ENCODE measurements around the gene MTRR. TPM values are rescaled to one million over a fixed set of nuclear protein-coding genes. Genes with fewer than 3 reads are reported as not detected.

Gene MTRR
- total and polyA plus RNA-seq, 3 experiments from 2014 or later: 36.8 to 50.5 (median 45.5) TPM

DNA sequence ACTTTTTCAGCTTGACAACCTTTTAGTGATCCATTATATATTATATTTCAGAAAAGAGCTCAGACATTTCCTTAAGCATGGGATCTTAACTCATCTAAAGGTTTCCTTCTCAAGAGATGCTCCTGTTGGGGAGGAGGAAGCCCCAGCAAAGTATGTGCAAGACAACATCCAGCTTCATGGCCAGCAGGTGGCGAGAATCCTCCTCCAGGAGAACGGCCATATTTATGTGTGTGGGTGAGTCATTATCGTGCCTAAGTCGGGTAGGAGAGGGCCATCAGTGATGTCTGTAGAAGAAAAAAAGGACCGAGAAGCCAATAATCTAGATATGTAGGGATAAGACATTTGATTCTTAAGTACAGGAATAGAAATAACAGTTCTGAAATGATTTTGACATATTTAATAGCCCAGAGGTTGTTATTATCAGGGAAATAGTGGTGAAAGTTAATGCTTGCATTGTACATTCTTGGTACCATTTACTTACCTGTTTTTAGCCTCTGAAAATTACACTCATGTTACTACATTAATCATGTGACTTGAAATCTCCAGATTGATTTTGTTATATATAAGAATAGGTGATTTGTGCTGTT lies 28.2 kb downstream of the MTRR start:
- CTCF ChIA-PET: no interaction called here
- no peak for DNase-seq
- peaks cover 0 to 2% of the 10 kb centered on the region in 2 donors for H3K27me3 Mint-ChIP-seq

DNA sequence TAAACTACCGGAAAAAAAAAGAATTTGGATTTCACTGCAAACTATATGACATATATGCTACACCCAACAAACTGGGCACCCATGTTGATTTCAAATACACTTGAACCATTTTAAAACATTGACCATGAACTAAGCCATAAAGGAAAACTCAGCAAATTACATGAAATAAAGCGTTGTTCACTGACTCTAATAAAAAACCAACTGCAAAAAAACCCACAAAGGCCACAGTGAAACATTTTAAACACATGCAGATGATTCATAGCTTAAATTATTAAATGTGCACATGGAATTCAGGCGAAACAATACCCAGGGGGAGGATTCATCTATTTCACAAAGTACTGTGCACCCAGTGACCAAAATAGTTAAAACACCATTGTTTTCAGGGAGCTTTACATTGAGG lies 33.3 kb downstream of the MTRR start:
- Histone ChIP-seq H3K4me1 (ENCODE audit: insufficient read depth, low read length) (no peaks in the 10 kb centered on the region), H3K27ac (ENCODE audit: low read depth, low read length) (no peak overlapping the region), H3K36me3 (ENCODE audit: insufficient read depth, low read length) (peaks cover 26% of the 10 kb centered on the region), H3K9me3 (ENCODE audit: low read length) (no peaks in the 10 kb centered on the region), H3K4me3 (ENCODE audit: low read length) (no peak overlapping the region), H3K27me3 (ENCODE audit: insufficient read depth, low read length, poor library complexity, severe bottlenecking) (no peaks in the 10 kb centered on the region)
- Mint-ChIP-seq H3K36me3 (peaks cover 38 to 87% (median 49%) of the 10 kb centered on the region in 3 donors), H3K9me3 (peaks cover 0 to 4% (median 4%) of the 10 kb centered on the region in 5 donors), H3K4me3 (no peak overlapping the region), H3K4me1 (peaks cover 0 to 2% (median 0%) of the 10 kb centered on the region in 3 donors), H3K27me3 (no peaks in the 10 kb centered on the region), H3K27ac (no peak overlapping the region)
- ChIA-PET CTCF (interaction anchor here (2.2 kb wide), 1 partner anchor 15 kb away, joined by 10 read pairs; no protein-coding TSS in a partner anchor), POLR2A (no interaction called here)
- DNase-seq: no peak

More for the DNA sequence above, 28.2 kb downstream of the MTRR start:
- H3K4me1 ChIP-seq (ENCODE audit: insufficient read depth, low read length): no peaks in the 10 kb centered on the region
- no peak overlapping the region for H3K27ac ChIP-seq (ENCODE audit: low read depth, low read length)
- peaks cover 65% of the 10 kb centered on the region for H3K36me3 ChIP-seq (ENCODE audit: insufficient read depth, low read length)
- H3K36me3 Mint-ChIP-seq: peaks cover 30 to 93% (median 42%) of the 10 kb centered on the region in 3 donors
- no peak overlapping the region for H3K4me3 ChIP-seq (ENCODE audit: low read length)
- H3K9me3 ChIP-seq (ENCODE audit: low read length): no peaks in the 10 kb centered on the region
- no peak overlapping the region for H3K4me3 Mint-ChIP-seq
- no peaks in the 10 kb centered on the region for H3K4me1 Mint-ChIP-seq
- H3K27ac Mint-ChIP-seq: peak overlapping the region in 5 of 8 donors; percentile 10 to 62 (median 52)
- H3K27me3 ChIP-seq (ENCODE audit: insufficient read depth, low read length, poor library complexity, severe bottlenecking): no peaks in the 10 kb centered on the region
- H3K9me3 Mint-ChIP-seq: no peaks in the 10 kb centered on the region
- POLR2A ChIA-PET: interaction anchor here (0.6 kb wide), 1 partner anchor 20 kb away, joined by 3 read pairs; no protein-coding TSS in a partner anchor

DNA sequence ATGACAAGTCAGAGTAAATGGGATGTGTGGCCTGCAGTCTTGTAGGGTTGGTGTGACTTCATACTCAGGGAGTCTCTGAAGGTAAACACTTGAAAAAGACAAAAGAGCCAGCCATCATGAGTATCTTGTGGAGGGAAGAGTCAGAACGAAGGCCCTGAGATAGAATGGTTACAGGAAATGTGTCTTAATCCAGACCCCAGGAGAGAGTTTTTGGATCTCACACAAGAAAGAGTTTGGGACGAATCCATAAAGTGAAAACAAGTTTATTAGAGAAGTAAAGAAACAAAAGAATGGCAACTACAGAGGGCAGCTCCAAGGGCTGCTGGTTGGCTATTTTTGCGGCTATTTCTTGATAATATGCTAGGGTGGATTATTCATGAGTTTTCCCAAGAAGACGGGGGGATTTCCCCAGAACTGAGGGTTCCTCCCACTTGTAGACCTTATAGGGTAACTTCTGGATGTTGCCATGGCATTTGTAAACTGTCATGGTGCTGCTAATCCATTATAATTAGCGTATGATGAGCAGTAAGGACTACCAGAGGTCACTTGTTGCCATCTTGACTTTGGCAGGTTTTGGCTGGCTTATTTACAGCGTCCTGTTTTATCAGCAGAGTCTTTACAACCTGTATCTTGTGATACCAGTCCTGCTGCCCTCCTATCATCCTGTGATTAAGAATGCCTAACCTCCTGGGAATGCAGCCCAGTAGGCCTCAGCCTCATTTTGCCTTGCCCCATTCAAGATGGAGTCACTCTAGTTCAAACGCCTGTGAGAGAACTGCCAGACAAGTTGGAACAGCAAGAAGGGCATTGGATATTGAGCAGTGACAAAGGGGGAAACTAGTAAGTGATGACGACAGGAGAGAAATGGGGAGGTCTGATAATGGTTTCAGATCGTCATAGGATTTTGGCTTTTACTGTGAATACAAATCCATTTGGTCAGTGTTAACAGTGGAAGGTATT lies 34.0 kb downstream of the MTRR start:
- H3K4me3 ChIP-seq (ENCODE audit: low read length): no peak overlapping the region
- peaks cover 0 to 2% (median 0%) of the 10 kb centered on the region in 3 donors for H3K4me1 Mint-ChIP-seq
- no peak for DNase-seq
- H3K36me3 Mint-ChIP-seq: peaks cover 37 to 86% (median 56%) of the 10 kb centered on the region in 3 donors
- no peak overlapping the region for H3K27ac ChIP-seq (ENCODE audit: low read depth, low read length)
- H3K4me3 Mint-ChIP-seq: no peak overlapping the region
- CTCF ChIA-PET: interaction anchor here (2.2 kb wide), 1 partner anchor 16 kb away, joined by 10 read pairs; no protein-coding TSS in a partner anchor
- peaks cover 19% of the 10 kb centered on the region for H3K36me3 ChIP-seq (ENCODE audit: insufficient read depth, low read length)
- no peaks in the 10 kb centered on the region for H3K4me1 ChIP-seq (ENCODE audit: insufficient read depth, low read length)
- peaks cover 0 to 11% (median 10%) of the 10 kb centered on the region in 5 donors for H3K9me3 Mint-ChIP-seq
- POLR2A ChIA-PET: no interaction called here
- no peaks in the 10 kb centered on the region for H3K9me3 ChIP-seq (ENCODE audit: low read length)
- peak overlapping the region in 2 of 8 donors; percentile 36 to 47 for H3K27ac Mint-ChIP-seq
- H3K27me3 Mint-ChIP-seq: no peaks in the 10 kb centered on the region
- H3K27me3 ChIP-seq (ENCODE audit: insufficient read depth, low read length, poor library complexity, severe bottlenecking): no peaks in the 10 kb centered on the region

DNA sequence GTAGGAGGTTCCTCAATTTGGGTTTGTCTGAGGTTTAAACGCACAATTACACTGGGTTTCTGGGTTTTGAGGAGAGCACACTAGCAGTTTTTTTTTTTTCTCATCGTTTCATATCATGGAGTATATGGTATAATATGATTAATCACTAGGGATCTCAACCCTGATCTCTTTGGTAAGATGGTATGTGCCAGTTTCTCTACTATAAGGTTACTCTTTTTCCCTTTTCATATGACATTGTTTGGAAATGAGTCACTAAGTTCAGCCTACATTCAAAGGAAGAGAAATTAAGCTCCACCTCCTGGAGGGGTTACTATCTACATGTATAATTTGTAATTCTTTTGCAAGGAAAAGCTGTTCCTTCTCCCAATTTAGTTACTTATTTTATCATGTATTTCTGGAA lies 35.2 kb downstream of the MTRR start:
- no peak overlapping the region for H3K4me3 Mint-ChIP-seq
- peaks cover 11% of the 10 kb centered on the region for H3K36me3 ChIP-seq (ENCODE audit: insufficient read depth, low read length)
- peaks cover 2% of the 10 kb centered on the region for H3K9me3 ChIP-seq (ENCODE audit: low read length)
- H3K4me3 ChIP-seq (ENCODE audit: low read length): no peak overlapping the region
- no peaks in the 10 kb centered on the region for H3K27me3 ChIP-seq (ENCODE audit: insufficient read depth, low read length, poor library complexity, severe bottlenecking)
- H3K4me1 Mint-ChIP-seq: peaks cover 0 to 2% (median 0%) of the 10 kb centered on the region in 3 donors
- H3K27ac ChIP-seq (ENCODE audit: low read depth, low read length): no peak overlapping the region
- CTCF ChIA-PET: no interaction called here
- H3K27me3 Mint-ChIP-seq: no peaks in the 10 kb centered on the region
- POLR2A ChIA-PET: no interaction called here
- no peaks in the 10 kb centered on the region for H3K4me1 ChIP-seq (ENCODE audit: insufficient read depth, low read length)
- H3K36me3 Mint-ChIP-seq: peaks cover 40 to 86% (median 61%) of the 10 kb centered on the region in 3 donors
- H3K9me3 Mint-ChIP-seq: peaks cover 4 to 24% (median 22%) of the 10 kb centered on the region in 5 donors
- no peak for DNase-seq
- H3K27ac Mint-ChIP-seq: peak overlapping the region in 1 of 8 donors; percentile 68

DNA sequence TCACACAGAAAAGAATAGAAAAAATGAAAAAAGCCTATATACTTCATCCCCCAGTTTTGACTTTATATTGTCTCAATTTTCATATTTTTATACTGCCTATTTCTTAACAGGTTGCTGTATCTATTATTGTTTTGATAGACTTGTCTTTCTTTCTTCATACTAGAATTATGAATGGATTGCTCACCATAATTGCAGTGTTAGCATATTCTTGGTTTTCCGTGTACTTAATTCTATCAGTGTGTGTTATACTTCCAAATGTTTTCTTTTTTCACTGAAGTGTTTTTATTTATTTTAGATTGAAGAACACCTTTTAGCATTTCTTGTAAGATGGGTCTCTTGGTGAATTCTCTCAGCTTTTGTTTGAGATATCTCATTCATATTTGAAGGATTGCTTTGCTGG lies 38.7 kb downstream of the MTRR start:
- no peak for DNase-seq
- Mint-ChIP-seq H3K36me3 (peaks cover 40 to 76% (median 73%) of the 10 kb centered on the region in 3 donors), H3K4me1 (peaks cover 0 to 2% (median 0%) of the 10 kb centered on the region in 3 donors), H3K9me3 (peaks cover 21 to 52% (median 38%) of the 10 kb centered on the region in 5 donors), H3K27ac (no peak overlapping the region), H3K4me3 (no peak overlapping the region), H3K27me3 (no peaks in the 10 kb centered on the region)
- H3K4me1 ChIP-seq (ENCODE audit: insufficient read depth, low read length): no peaks in the 10 kb centered on the region
- H3K36me3 ChIP-seq (ENCODE audit: insufficient read depth, low read length): peaks cover 6% of the 10 kb centered on the region
- no peak overlapping the region for H3K4me3 ChIP-seq (ENCODE audit: low read length)
- H3K27ac ChIP-seq (ENCODE audit: low read depth, low read length): no peak overlapping the region
- CTCF ChIA-PET: no interaction called here
- peaks cover 3% of the 10 kb centered on the region for H3K9me3 ChIP-seq (ENCODE audit: low read length)
- no peaks in the 10 kb centered on the region for H3K27me3 ChIP-seq (ENCODE audit: insufficient read depth, low read length, poor library complexity, severe bottlenecking)
- POLR2A ChIA-PET: no interaction called here

DNA sequence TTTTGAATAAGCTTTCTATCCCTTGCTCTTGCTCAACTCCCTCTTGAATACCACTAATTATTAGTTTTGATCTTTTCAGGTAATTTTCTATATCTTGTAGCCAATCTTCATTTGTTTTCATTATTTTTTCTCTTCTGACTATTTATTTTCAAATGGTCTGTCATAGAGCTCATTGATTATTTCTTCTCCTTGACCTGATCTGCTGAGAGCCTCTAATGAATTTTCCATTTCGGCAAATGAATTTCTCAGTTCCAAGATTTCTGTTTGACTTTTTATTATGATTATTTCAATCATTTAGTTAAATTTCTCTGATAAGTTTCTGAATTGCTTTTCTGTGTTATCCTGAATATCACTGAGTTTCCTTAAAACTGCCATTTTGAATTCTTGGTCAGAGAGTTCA lies 39.4 kb downstream of the MTRR start:
- Histone ChIP-seq H3K27ac (ENCODE audit: low read depth, low read length) (no peak overlapping the region), H3K9me3 (ENCODE audit: low read length) (peaks cover 3% of the 10 kb centered on the region), H3K27me3 (ENCODE audit: insufficient read depth, low read length, poor library complexity, severe bottlenecking) (no peaks in the 10 kb centered on the region), H3K4me3 (ENCODE audit: low read length) (no peak overlapping the region), H3K36me3 (ENCODE audit: insufficient read depth, low read length) (peaks cover 6% of the 10 kb centered on the region), H3K4me1 (ENCODE audit: insufficient read depth, low read length) (no peaks in the 10 kb centered on the region)
- H3K9me3 Mint-ChIP-seq: peaks cover 27 to 59% (median 43%) of the 10 kb centered on the region in 5 donors
- H3K27ac Mint-ChIP-seq: no peak overlapping the region
- POLR2A ChIA-PET: no interaction called here
- CTCF ChIA-PET: no interaction called here
- no peaks in the 10 kb centered on the region for H3K27me3 Mint-ChIP-seq
- no peak for DNase-seq
- no peak overlapping the region for H3K4me3 Mint-ChIP-seq
- H3K36me3 Mint-ChIP-seq: peaks cover 39 to 78% (median 71%) of the 10 kb centered on the region in 3 donors
- H3K4me1 Mint-ChIP-seq: peaks cover 0 to 2% (median 0%) of the 10 kb centered on the region in 3 donors

DNA sequence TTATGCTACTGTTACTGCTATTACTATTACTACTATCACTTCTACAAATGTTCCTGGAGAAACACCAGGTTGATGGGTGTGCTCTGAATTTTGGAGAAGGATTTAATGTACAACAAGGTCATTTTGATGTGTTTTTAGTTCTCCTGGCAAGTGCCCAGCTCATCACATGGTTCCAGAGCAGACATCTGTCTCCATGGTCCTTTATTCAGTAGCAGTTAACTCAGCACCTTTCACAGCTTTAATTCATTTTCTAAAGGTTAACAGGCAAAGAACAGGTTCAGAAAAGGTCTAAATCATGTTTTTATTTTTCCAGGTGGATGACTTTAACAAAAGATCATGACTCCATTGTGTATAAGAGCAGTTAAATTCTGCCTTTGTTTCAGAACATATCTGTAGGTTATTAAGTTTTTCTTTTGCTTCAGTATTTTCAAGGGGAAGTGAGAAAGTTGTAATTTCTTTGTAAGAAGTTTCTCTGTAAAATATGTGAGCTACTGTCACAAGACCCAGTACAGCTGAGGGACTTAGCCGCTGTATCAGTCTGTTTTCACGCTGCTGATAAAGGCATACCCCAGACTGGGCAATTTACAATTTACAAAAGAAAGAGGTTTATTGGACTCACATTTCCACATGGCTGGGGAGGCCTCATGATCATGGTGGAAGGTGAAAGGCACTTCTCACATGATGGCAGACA lies 41.9 kb downstream of the MTRR start:
- Mint-ChIP-seq H3K9me3 (peaks cover 27 to 70% (median 49%) of the 10 kb centered on the region in 5 donors), H3K27me3 (no peaks in the 10 kb centered on the region), H3K4me3 (no peak overlapping the region), H3K27ac (peak overlapping the region in 1 of 8 donors; percentile 8), H3K36me3 (peaks cover 33 to 65% (median 48%) of the 10 kb centered on the region in 3 donors), H3K4me1 (no peaks in the 10 kb centered on the region)
- H3K9me3 ChIP-seq (ENCODE audit: low read length): peaks cover 3% of the 10 kb centered on the region
- H3K4me3 ChIP-seq (ENCODE audit: low read length): no peak overlapping the region
- no peak overlapping the region for H3K27ac ChIP-seq (ENCODE audit: low read depth, low read length)
- POLR2A ChIA-PET: no interaction called here
- H3K27me3 ChIP-seq (ENCODE audit: insufficient read depth, low read length, poor library complexity, severe bottlenecking): no peaks in the 10 kb centered on the region
- DNase-seq: no peak
- H3K4me1 ChIP-seq (ENCODE audit: insufficient read depth, low read length): no peaks in the 10 kb centered on the region
- H3K36me3 ChIP-seq (ENCODE audit: insufficient read depth, low read length): peaks cover 6% of the 10 kb centered on the region
- CTCF ChIA-PET: interaction anchor here (0.9 kb wide), 1 partner anchor 23 kb away, joined by 3 read pairs; no protein-coding TSS in a partner anchor
